AG10803 (cell line): ENCODE results near the gene SNX3.
"Not testable (repeated sequence)": the region's sequence is repeated elsewhere in the genome, so short reads cannot be mapped to it uniquely, and the experiment has no call there.

Experiments used
- DNase-seq: peaks from one replicate; pipeline ENCODE4 v3.0.0; 2010; ENCODE audit warnings: low read depth
- H3K4me3 ChIP-seq: 2 replicates; pipeline ENCODE4 v1.5.1; 2011; ENCODE audit warnings: mild to moderate bottlenecking, low read length, control low read depth
- CTCF ChIP-seq: conservative IDR thresholded peaks from 2 replicates; pipeline ENCODE4 v1.5.1; 2011; ENCODE audit warnings: mild to moderate bottlenecking, low read length, control low read depth, inconsistent platforms

The SNX3 gene

GRCh38 chr6:108285381-108285780, 24.5 kb upstream of the SNX3 start:
- DNase-seq: no peak
- no peak overlapping the region for H3K4me3 ChIP-seq
- TF ChIP-seq CTCF: no peak

- TF ChIP-seq CTCF: no peak
- no peak overlapping the region for H3K4me3 ChIP-seq
- DNase-seq: no peak
These were observed 17.0 kb upstream of the SNX3 start for GRCh38 chr6:108277831-108278230.

- no peak overlapping the region for H3K4me3 ChIP-seq
- no peak for TF ChIP-seq CTCF
- DNase-seq: peak; percentile 7
These were observed 16.5 kb upstream of the SNX3 start for GRCh38 chr6:108277295-108277694.

GRCh38 chr6:108275976-108276375, 15.1 kb upstream of the SNX3 start:
- TF ChIP-seq CTCF: no peak
- no peak overlapping the region for H3K4me3 ChIP-seq

GRCh38 chr6:108274546-108274945, 13.7 kb upstream of the SNX3 start:
- H3K4me3 ChIP-seq: no peak overlapping the region
- DNase-seq: no peak
- TF ChIP-seq CTCF: no peak

More at GRCh38 chr6:108275976-108276375, 15.1 kb upstream of the SNX3 start:
- no peak for DNase-seq

GRCh38 chr6:108269955-108270354, 9.1 kb upstream of the SNX3 start:
- H3K4me3 ChIP-seq, DNase-seq: not testable (repeated sequence)

GRCh38 chr6:108268845-108269244, 8.0 kb upstream of the SNX3 start:
- no peak overlapping the region for H3K4me3 ChIP-seq
- no peak for TF ChIP-seq CTCF
- DNase-seq: no peak

GRCh38 chr6:108263371-108263770, 2.5 kb upstream of the SNX3 start:
- DNase-seq: no peak
- H3K4me3 ChIP-seq: no peak overlapping the region
- TF ChIP-seq CTCF: no peak
